Hair follicle dermal papilla cell (primary cell): ENCODE data around the gene VWA3A. TPM values are rescaled to one million over a fixed set of nuclear protein-coding genes. Genes with fewer than 3 reads are reported as not detected.

ENCODE experiments used
- total RNA-seq: library from RNA; depleted of rRNA; stranded (reverse); fragments of >200 nt; gene quantifications from 2 replicates; pipeline ENCODE4 v1.2.3, GENCODE V29; 2012

Gene VWA3A
- 0.24 and 0.32 TPM in 2 replicates for total RNA-seq

GRCh38 chr16:22092143-22092933, at the start of gene VWA3A:
Gene VWA3A, plus strand, starts transcription at chr16:22092541. Its CDS starts 97 bp downstream, at chr16:22092638.

GRCh38 chr16:22161999-22162655, 69.8 kb downstream of the VWA3A start, which contains the start of gene SDR42E2:
Gene SDR42E2, plus strand, starts transcription at chr16:22162506. Its CDS starts 3,077 bp downstream, at chr16:22165583.

GRCh38 chr16:22206013-22206841, 113.9 kb downstream of the VWA3A start, which contains the start of gene EEF2K:
Gene EEF2K, plus strand, starts transcription at chr16:22206278. Its CDS starts 19,452 bp downstream, at chr16:22225730.

Other genes starting within 250 kb of the VWA3A start
- 30.4 and 56.1 TPM in 2 replicates for gene NPIPB4, start 234.8 kb upstream of the VWA3A start, total RNA-seq
- 139 and 142 TPM in 2 replicates for gene UQCRC2, start 139.2 kb upstream of the VWA3A start, total RNA-seq
- gene PDZD9, start 91.4 kb upstream of the VWA3A start, total RNA-seq: not detected in 2 replicates
- 16.0 and 21.1 TPM in 2 replicates for gene MOSMO, start 84.4 kb upstream of the VWA3A start, total RNA-seq
- not detected in 2 replicates for gene SDR42E2, start 70.0 kb downstream of the VWA3A start, total RNA-seq
- gene EEF2K, start 113.7 kb downstream of the VWA3A start, total RNA-seq: 25.3 and 41.4 TPM in 2 replicates
- 22.3 and 27.1 TPM in 2 replicates for gene POLR3E, start 204.9 kb downstream of the VWA3A start, total RNA-seq